ENCODE data around the gene MXD4. TPM values are rescaled to one million over a fixed set of nuclear protein-coding genes. Genes with fewer than 3 reads are reported as not detected.

MXD4 gene
- total and polyA plus RNA-seq, 2 experiments from 2014 or later = 6.9 to 19.9 TPM

GRCh38 chr4:2272828-2273120 lies 10.9 kb upstream of the MXD4 start:
- Histone ChIP-seq H4K20me1 (replicated peaks; ENCODE audit: insufficient read depth) (no peaks in the 10 kb centered on the region), H3K27me3 (ENCODE audit: insufficient read depth) (no peaks in the 10 kb centered on the region), H3K36me3 (ENCODE audit: insufficient read depth) (no peaks in the 10 kb centered on the region), H3K4me2 (no peak overlapping the region), H3K27ac (ENCODE audit: low read depth) (no peak overlapping the region), H3F3A (replicated peaks; ENCODE audit: low read depth) (no peaks in the 10 kb centered on the region), H3K79me2 (replicated peaks; ENCODE audit: insufficient read depth) (no peaks in the 10 kb centered on the region), H3K4me1 (ENCODE audit: insufficient read depth) (peaks cover 9% of the 10 kb centered on the region), H3K9me2 (ENCODE audit: insufficient read depth) (no peaks in the 10 kb centered on the region), H3K4me3 (no peak overlapping the region), H2AFZ (no peak overlapping the region)
- ATAC-seq (no peak), DNase-seq (ENCODE audit: low spot score) (no peak)
- Mint-ChIP-seq H3K36me3 (ENCODE audit: low read depth) (no peaks in the 10 kb centered on the region; the same call in 2 of the 3 replicates), H3K9me3 (no peaks in the 10 kb centered on the region), H3K27ac (no peak overlapping the region), H3K27me3 (ENCODE audit: insufficient read depth, low read depth, poor library complexity) (peaks cover 3% of the 10 kb centered on the region), H3K4me1 (peaks cover 15% of the 10 kb centered on the region), H3K4me3 (no peak overlapping the region)
- no peak for TF ChIP-seq CREB1 (CRISPR knock-in tag; IDR thresholded peaks at IDR 0.05; ENCODE audit: low read depth)
- no peak for TF ChIP-seq ZNF462 (CRISPR knock-in tag; IDR thresholded peaks at IDR 0.05)
- TF ChIP-seq REST (IDR thresholded peaks at IDR 0.05; ENCODE audit: unreplicated experiment) = no peak
- no peak for TF ChIP-seq ZNF331 (CRISPR knock-in tag; IDR thresholded peaks at IDR 0.05; ENCODE audit: low read depth)
- TF ChIP-seq EZH2phosphoT487 (IDR thresholded peaks at IDR 0.05; ENCODE audit: unreplicated experiment) = no peak
- TF ChIP-seq ETS1 (IDR thresholded peaks at IDR 0.05) = no peak
- TF ChIP-seq CTCF (conservative IDR thresholded peaks at IDR 0.05; ENCODE audit: low read depth in 2 of 2) = no peak
- no peak for TF ChIP-seq EZH2 (IDR thresholded peaks at IDR 0.05; ENCODE audit: low read depth, unreplicated experiment)
- TF ChIP-seq JUNB (IDR thresholded peaks at IDR 0.05; ENCODE audit: unreplicated experiment) = no peak
- no peak for TF ChIP-seq NANOG (IDR thresholded peaks at IDR 0.05; ENCODE audit: borderline replicate concordance)
- TF ChIP-seq STAT1 (IDR thresholded peaks at IDR 0.05; ENCODE audit: unreplicated experiment) = no peak
- TF ChIP-seq POLR2AphosphoS5 (IDR thresholded peaks at IDR 0.05; ENCODE audit: low read depth) = no peak
- TF ChIP-seq ZNF114 (CRISPR knock-in tag; IDR thresholded peaks at IDR 0.05) = no peak
